GM12878 (cell line): Measurements from ENCODE around the gene CTRL. TPM values are rescaled to one million over a fixed set of nuclear protein-coding genes. Genes with fewer than 3 reads are reported as not detected.

Source experiments
- MYC ChIP-seq: IDR thresholded peaks from 2 replicates; pipeline ENCODE4 v1.6.1; 2011; ENCODE audit warnings: mild to moderate bottlenecking, low read length, moderate library complexity, inconsistent platforms; ENCODE audit not compliant: insufficient read depth, insufficient replicate concordance, insufficient read length, severe bottlenecking
- NRF1 ChIP-seq: conservative IDR thresholded peaks from 2 replicates; pipeline ENCODE4 v1.6.1; 2011; ENCODE audit warnings: mild to moderate bottlenecking, low read depth, low read length, improper control_type of control experiment
- YBX1 ChIP-seq: fragments of 450-650 bp; IDR thresholded peaks from 2 replicates; pipeline ENCODE4 v1.6.1; 2016; ENCODE audit warnings: antibody characterized with exemption
- polyA plus RNA-seq, 11 experiments: library from polyadenylated mRNA; depleted of rRNA in 4 of 11; unstranded in 6 of 11; stranded (reverse) in 5 of 11; fragments of >200 nt; fragmentation: Nextera tagmentation in 4 of 11; fragmentation: Illumina TruSeq in 1 of 11; extraction: Ambion mirVana in 4 of 11; extraction: Trizol in 1 of 11; gene quantifications; 1 replicate in 1 of 11; 2 replicates in 10 of 11; pipeline versions ENCODE4 v1.2.1 to v1.2.3, GENCODE V29; 2011 to 2016; ENCODE audit warnings: inconsistent platforms in 2 of 11, missing spikeins in 2 of 11, low read depth in 1 of 11
- total RNA-seq, 4 experiments: library from RNA; depleted of rRNA in 3 of 4; stranded (reverse); fragments of >200 nt in 3 of 4; fragmentation: Illumina TruSeq in 1 of 4; extraction: Trizol in 1 of 4; gene quantifications; 2 replicates each; pipeline versions ENCODE4 v1.2.1 to v1.2.3, GENCODE V29; 2013 to 2021
- TF ChIP-seq, protein P1 (sequence below): fragments of 450-650 bp; formaldehyde crosslinking; IDR thresholded peaks from 2 replicates; pipeline ENCODE4 v1.4.0; 2020; ENCODE audit warnings: mild to moderate bottlenecking, moderate library complexity
- TF ChIP-seq, protein P2 (sequence below): fragments of 450-650 bp; IDR thresholded peaks from 2 replicates; pipeline ENCODE4 v1.6.1; 2018; ENCODE audit warnings: mild to moderate bottlenecking, low read depth, moderate library complexity; ENCODE audit not compliant: partially characterized antibody

Gene CTRL
- total and polyA plus RNA-seq, 10 of the 15 experiments (the other 5 are each of a cell fraction or from before 2014, with no cell fraction given), result 1.1 to 4.9 (median 2.6) TPM

DNA sequence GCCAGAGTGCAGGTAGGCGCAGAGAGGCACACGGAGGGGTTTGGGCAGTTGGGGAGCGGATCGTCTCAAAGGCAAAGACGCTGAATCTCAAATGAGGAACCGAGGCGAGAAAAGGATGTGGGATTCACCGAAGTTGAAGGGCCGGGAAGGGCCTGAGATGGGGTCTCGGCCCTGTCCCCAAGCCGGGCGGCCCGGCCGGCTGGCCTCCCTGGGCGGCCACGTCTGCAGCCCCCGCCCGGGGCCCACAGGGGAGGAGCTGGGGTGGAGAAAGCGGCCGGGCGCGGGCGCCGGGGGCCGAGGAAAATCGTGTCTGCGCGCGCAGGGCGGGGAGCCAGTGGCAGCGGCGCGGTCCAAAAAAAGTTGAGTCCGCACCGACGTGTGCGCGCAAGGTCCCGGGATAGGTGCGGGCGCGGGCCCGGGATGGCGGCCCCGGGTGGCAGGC, 36.3 kb upstream of the CTRL start (continued):
- TF ChIP-seq, protein P1, sequence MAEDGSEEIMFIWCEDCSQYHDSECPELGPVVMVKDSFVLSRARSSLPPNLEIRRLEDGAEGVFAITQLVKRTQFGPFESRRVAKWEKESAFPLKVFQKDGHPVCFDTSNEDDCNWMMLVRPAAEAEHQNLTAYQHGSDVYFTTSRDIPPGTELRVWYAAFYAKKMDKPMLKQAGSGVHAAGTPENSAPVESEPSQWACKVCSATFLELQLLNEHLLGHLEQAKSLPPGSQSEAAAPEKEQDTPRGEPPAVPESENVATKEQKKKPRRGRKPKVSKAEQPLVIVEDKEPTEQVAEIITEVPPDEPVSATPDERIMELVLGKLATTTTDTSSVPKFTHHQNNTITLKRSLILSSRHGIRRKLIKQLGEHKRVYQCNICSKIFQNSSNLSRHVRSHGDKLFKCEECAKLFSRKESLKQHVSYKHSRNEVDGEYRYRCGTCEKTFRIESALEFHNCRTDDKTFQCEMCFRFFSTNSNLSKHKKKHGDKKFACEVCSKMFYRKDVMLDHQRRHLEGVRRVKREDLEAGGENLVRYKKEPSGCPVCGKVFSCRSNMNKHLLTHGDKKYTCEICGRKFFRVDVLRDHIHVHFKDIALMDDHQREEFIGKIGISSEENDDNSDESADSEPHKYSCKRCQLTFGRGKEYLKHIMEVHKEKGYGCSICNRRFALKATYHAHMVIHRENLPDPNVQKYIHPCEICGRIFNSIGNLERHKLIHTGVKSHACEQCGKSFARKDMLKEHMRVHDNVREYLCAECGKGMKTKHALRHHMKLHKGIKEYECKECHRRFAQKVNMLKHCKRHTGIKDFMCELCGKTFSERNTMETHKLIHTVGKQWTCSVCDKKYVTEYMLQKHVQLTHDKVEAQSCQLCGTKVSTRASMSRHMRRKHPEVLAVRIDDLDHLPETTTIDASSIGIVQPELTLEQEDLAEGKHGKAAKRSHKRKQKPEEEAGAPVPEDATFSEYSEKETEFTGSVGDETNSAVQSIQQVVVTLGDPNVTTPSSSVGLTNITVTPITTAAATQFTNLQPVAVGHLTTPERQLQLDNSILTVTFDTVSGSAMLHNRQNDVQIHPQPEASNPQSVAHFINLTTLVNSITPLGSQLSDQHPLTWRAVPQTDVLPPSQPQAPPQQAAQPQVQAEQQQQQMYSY (CRISPR knock-in tag), result no peak
- TF ChIP-seq NRF1, result no peak
- TF ChIP-seq MYC, result no peak
- no peak for TF ChIP-seq YBX1
- TF ChIP-seq, protein P2, sequence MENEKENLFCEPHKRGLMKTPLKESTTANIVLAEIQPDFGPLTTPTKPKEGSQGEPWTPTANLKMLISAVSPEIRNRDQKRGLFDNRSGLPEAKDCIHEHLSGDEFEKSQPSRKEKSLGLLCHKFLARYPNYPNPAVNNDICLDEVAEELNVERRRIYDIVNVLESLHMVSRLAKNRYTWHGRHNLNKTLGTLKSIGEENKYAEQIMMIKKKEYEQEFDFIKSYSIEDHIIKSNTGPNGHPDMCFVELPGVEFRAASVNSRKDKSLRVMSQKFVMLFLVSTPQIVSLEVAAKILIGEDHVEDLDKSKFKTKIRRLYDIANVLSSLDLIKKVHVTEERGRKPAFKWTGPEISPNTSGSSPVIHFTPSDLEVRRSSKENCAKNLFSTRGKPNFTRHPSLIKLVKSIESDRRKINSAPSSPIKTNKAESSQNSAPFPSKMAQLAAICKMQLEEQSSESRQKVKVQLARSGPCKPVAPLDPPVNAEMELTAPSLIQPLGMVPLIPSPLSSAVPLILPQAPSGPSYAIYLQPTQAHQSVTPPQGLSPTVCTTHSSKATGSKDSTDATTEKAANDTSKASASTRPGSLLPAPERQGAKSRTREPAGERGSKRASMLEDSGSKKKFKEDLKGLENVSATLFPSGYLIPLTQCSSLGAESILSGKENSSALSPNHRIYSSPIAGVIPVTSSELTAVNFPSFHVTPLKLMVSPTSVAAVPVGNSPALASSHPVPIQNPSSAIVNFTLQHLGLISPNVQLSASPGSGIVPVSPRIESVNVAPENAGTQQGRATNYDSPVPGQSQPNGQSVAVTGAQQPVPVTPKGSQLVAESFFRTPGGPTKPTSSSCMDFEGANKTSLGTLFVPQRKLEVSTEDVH, result no peak
